Measurements from ENCODE around the gene CPEB3. TPM values are rescaled to one million over a fixed set of nuclear protein-coding genes. Genes with fewer than 3 reads are reported as not detected.

CPEB3 gene
- total and polyA plus RNA-seq, 9 of the 15 experiments (the other 6 are each of a cell fraction or from before 2014, with no cell fraction given), result 0.15 to 1.2 (median 0.51) TPM

DNA sequence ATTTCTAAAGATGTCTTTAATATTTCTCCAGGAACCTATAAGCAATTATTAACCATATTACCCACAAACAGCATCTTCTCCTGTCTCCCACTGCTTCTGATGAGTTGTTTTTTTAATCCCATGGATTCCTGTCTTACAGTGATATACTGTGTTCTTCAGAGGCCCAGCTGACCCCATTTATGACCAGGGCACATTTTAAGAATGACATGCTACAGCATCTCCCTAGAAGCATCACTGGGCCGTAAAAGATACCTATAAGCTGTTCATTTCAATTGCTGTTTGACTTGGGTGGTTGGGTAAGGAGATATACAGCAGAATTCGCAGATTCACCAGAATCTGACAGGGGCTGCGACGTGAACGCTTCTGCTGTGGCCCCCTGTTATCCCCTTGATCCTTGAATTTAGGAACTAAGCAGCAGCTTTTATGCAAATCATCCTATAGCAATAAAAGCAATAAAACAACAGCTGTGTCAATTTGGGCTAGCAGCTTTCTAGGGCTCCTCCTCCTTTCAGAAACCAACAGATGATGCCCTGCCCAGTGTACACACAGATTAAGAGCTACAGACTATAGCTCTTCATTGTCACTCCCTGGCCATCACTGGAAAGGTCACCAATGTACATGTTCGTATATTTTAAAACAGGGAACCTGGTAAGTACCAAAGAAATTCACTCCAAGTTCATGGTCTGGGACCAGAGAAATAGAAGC, 86.8 kb downstream of the CPEB3 start:
- ATAC-seq, result no peak
- H4K20me1 ChIP-seq (replicated peaks; ENCODE audit: control insufficient read depth, insufficient read depth, low read length), result no peaks in the 10 kb centered on the region
- no peak overlapping the region for H3K4me3 ChIP-seq
- H3K36me3 ChIP-seq (ENCODE audit: control insufficient read depth, insufficient read depth, low read length), result no peaks in the 10 kb centered on the region
- no peak for TF ChIP-seq ZNF79 (CRISPR knock-in tag; IDR thresholded peaks at IDR 0.05; ENCODE audit: low read depth)
- TF ChIP-seq KDM2B (CRISPR knock-in tag; IDR thresholded peaks at IDR 0.05), result no peak
- TF ChIP-seq ZSCAN32 (CRISPR knock-in tag; IDR thresholded peaks at IDR 0.05), result no peak
- no peak for TF ChIP-seq ELF1 (tag; IDR thresholded peaks at IDR 0.05)
- TF ChIP-seq ZNF696 (CRISPR knock-in tag; conservative IDR thresholded peaks at IDR 0.05), result no peak
- TF ChIP-seq ZNF444 (CRISPR knock-in tag; IDR thresholded peaks at IDR 0.05), result no peak
- no peak for TF ChIP-seq ZNF584 (CRISPR knock-in tag; IDR thresholded peaks at IDR 0.05; ENCODE audit: low read depth)
- TF ChIP-seq SMARCC2 (IDR thresholded peaks at IDR 0.05; ENCODE audit: low read depth), result no peak
- in situ Hi-C loops (cut with MboI), result no loop called here
- no peak overlapping the region for H3K9ac ChIP-seq (ENCODE audit: insufficient read depth in 1 of 2, low read depth in 2 of 2, low read length in 2 of 2)
- POLR2A ChIA-PET, result interaction anchor here (0.6 kb wide), 2 partner anchors 34 to 116 kb away, joined by 3 read pairs; no protein-coding TSS in a partner anchor
- no peaks in the 10 kb centered on the region for H3K27me3 ChIP-seq (ENCODE audit: control insufficient read depth in 2 of 2, insufficient read depth in 2 of 2, low read length in 2 of 2)
- H3K27ac ChIP-seq (ENCODE audit: extremely low read depth, low read depth, low read length), result no peak overlapping the region
- H3K4me1 ChIP-seq (replicated peaks in 1 of 2; ENCODE audit: control insufficient read depth in 2 of 2, insufficient read depth in 2 of 2, low read length in 2 of 2), result peaks cover 0 to 3% of the 10 kb centered on the region in 2 experiments; a peak in 3 of 5 replicates
- H3K9me1 ChIP-seq (ENCODE audit: control insufficient read depth, insufficient read depth, low read length), result no peaks in the 10 kb centered on the region
- H2AFZ ChIP-seq (ENCODE audit: low read depth, low read length), result no peak overlapping the region
- FAIRE-seq, result no peak
- 75% methylated on average over 6 of the region's 6 CpGs for WGBS (ENCODE audit: insufficient coverage, low coverage, missing lambda C conversion rate)
- no peak overlapping the region for H3K4me2 ChIP-seq (ENCODE audit: insufficient read depth, low read length)
- CTCF ChIA-PET (ENCODE audit: low intra/inter-chr PET ratio), result no interaction called here
- no peaks in the 10 kb centered on the region for H3K79me2 ChIP-seq (ENCODE audit: control insufficient read depth, insufficient read depth, low read length)
- intact Hi-C loops (cut with micrococcal nuclease), result loop anchor here (10.0 kb wide), 1 partner anchor 119 kb away; no protein-coding TSS in a partner anchor
- BruUV-seq (replicated peaks), result no TSS peak
- H3K9me3 ChIP-seq (replicated peaks; ENCODE audit: control insufficient read depth, insufficient read depth, low read depth, low read length), result no peaks in the 10 kb centered on the region
- no peak for DNase-seq (ENCODE audit: extremely low read depth in 1 of 4, low spot score in 3 of 4)

Data from K562 (cell line).